ENCODE measurements around the gene PLA2G4A. TPM values are rescaled to one million over a fixed set of nuclear protein-coding genes. Genes with fewer than 3 reads are reported as not detected.

The PLA2G4A gene
- total RNA-seq, 1 experiment from 2014 or later, result 10.2 TPM

GRCh38 chr1:186977266-186977957, 148.7 kb downstream of the PLA2G4A start:
- DNase-seq (ENCODE audit: low read depth), result no peak

DNA sequence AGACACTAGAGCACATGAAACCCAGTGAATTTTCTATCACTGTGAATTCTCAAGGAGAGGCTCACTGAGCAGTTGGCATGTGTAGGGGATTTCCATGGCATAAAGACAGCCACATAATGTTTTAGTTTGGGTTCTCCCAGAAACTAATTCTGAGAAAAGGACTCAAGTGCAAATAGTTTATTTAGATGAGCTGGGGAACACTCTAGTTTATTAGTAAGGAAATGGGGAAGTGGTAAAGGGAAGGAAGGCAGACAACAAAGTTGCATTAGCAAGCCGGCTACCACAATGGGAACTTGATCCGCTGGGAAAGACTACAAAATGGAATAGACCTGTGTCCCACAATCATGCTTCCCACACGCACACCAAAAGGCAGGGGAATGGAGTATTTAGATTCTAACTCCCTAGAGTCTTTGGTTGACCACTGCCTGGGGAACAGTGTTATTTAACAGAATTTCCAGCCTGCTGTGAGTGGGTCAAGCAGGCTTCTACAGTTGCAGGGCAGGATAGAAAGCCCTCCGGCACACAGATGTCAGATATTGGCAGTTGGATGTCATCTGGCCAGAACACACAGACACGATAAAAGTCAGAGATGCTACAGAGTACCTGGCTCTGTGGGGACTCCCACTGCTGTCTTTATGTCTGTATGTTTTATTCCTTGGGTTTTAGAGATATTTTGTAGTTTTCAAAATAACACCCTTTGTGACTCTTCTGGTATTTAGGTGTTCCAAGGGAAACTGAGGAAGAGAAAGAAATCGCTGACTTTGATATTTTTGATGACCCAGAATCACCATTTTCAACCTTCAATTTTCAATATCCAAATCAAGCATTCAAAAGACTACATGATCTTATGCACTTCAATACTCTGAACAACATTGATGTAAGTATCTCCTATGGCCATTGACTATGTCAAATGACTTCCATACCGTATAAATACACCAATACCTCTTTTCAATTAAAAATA, 150.1 kb downstream of the PLA2G4A start:
- DNase-seq (ENCODE audit: low read depth), result no peak

- peak; percentile 42 for DNase-seq (ENCODE audit: low read depth)
Observed at GRCh38 chr1:186980400-186980799, 151.7 kb downstream of the PLA2G4A start.

GRCh38 chr1:186982116-186982515, 153.4 kb downstream of the PLA2G4A start:
- DNase-seq (ENCODE audit: low read depth), result no peak

DNA sequence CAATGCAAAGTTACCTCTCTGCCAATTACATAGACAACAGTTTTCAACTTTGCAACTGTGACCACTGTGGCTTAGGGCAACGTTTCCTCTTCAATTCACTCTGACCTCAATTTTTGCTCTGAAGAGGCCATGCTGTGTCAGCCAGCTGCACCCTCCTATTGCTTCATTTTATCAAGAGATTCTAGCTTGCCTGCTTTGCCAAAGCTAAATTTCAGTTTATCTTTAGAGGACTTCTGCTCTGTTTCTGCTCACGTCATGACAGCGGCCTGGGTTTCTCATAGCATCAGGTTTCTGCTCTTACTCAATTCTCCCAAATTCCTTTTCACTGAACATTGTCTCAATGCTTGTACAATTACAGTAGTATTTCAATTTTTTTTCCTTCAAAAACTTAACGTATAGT, 154.6 kb downstream of the PLA2G4A start:
- no peak for DNase-seq (ENCODE audit: low read depth)

DNA sequence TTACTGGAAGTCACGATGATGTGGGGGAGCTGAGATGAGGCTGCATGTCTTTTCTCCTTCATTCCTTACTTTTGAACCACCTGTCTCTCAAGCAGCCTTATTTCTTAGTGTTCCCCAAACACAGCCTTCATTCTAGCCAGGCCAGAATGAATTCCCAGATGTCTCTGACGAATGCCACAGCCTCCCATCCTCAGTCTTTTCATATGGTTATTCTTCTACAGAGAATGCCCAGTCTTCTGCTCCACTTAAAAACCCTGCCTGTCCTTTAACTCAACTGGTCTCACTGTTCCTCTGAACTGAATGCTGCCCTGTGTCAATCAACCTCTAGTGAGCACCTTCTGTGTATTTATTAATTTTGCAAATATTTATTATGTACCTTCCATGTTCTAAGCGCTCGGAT, 156.2 kb downstream of the PLA2G4A start:
- DNase-seq (ENCODE audit: low read depth), result no peak

DNA sequence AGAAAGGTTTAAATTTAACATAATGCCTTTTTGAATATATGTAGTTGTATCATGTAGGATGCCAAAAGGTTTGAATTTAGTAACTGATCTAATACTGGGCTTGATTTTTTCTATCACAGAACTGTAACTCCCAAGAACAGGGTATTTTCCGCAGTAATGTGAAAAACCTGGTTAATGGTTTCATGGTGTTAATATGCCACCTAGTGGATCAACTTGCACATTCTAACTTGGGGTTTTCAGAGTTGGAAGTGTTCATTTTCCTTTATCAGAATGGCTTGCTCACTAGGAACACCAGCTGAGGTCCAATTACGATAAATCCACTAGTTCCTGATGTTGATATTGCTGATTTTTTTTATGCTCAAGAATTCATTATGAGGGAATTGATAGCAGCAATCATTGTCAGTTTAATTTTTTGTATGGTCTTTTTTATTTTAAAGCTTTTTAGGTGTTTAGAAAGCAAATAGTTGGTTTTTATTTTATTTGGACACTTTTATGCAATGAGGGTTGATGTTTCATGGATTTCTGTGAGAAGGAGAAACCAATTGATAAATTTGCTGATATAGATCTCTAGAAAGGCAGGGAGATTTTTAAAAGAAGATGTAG, 157.2 kb downstream of the PLA2G4A start:
- peak; percentile 62 for DNase-seq (ENCODE audit: low read depth)

DNA sequence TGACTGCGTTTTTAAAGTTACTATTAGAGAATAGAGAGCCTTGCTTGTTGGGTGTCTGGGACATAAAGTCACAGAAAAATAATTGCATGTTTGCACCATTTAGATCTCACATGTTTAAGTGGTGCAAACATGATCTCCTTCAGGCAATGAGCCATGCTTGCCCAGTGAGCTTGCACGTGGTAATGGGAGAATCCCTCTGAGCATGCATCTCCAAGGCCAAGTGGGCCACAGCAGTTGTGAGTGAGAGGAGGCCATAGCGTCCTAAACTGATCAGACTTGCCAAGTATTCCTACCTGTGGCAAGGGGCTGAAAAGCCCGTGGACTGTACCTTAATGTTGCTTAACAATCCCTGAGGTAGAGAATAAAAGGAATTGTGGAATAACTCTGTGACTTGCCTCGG, 158.3 kb downstream of the PLA2G4A start:
- no peak for DNase-seq (ENCODE audit: low read depth)

- no peak for DNase-seq (ENCODE audit: low read depth)
Observed at GRCh38 chr1:186987769-186988168, 159.0 kb downstream of the PLA2G4A start.

DNA sequence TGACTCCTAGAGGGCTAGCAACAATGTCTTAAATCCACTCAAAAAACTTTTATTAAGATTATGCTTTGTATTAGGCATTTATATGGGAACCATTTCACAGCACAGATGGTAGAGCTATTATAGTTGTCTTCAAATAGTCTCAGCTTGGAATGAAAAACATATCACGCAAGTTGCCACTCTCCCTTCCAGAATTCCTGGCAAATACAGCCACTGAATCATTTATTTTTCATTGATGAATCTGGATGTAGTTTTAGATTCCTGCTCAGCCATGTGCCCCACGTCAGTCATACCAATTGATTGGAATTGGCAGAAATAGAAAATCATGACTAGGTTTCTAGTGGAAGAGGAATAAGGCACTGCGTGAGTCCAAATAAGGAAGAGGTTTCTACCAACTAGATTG, 165.2 kb downstream of the PLA2G4A start:
- DNase-seq (ENCODE audit: low read depth), result no peak

GRCh38 chr1:186994897-186995296, 166.1 kb downstream of the PLA2G4A start:
- DNase-seq (ENCODE audit: low read depth), result no peak

- DNase-seq (ENCODE audit: low read depth), result no peak
Observed at GRCh38 chr1:186996816-186997215, 168.1 kb downstream of the PLA2G4A start.

- DNase-seq (ENCODE audit: low read depth), result no peak
Observed at GRCh38 chr1:186997877-186998276, 169.1 kb downstream of the PLA2G4A start.

DNA sequence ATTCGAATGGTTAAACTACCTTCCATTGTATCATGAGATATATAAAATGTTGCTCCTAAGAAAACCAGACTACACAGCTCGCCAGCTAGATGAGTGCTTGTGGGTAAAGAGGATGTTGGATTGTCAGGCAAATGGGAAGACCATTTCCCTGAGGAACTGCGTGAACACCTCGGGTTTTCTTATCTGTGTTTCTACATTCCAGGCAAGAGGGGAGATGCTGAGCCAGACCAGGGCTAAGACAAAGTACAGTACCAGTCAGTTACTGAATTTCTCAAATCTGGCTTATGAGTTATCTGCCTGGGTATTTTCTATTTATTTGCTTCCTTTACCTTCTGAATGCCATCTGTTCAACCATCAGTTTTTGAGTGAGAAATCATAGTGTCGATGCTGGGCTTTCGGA, 170.8 kb downstream of the PLA2G4A start:
- DNase-seq (ENCODE audit: low read depth), result no peak

GRCh38 chr1:187001198-187001889, 172.6 kb downstream of the PLA2G4A start:
- DNase-seq (ENCODE audit: low read depth), result peak; percentile 72

DNA sequence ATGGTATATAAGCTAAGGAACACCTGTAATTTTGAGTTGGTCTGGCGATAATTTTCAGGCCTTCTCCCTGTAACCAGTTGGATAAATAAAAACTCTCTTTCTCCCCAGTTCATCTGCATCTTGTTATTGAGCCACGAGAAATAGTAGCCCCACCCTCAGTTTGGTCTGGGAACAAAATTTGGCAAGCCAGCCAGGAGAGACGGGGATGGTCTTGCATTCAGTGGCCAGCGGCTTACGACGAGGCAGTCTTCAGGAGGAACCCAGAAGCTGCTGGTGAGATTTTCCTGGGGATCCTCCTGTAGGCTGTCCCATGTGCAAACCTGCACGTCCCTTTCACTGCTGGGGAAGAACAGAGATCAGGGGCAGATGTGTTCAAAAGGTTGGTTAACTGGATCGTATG, 174.6 kb downstream of the PLA2G4A start:
- no peak for DNase-seq (ENCODE audit: low read depth)

DNA sequence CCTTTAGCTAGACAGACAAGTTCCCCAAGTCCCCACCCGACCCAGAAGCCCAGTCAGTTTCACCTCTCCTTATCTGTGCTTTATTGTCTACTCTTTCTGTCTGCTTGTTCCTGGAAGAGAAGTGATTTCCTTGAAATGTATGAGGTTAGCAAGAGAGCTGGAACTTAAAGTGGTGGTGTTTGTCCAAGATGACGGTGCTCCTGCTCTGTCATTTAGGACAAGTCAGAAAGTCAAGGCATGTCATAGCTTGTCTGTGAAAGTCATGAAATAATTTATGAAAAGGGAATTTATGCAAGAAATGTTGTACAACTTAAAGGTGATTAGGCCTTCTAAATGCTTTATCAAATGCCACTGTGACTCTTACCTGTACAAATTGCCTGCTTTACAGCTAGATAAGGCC, 178.1 kb downstream of the PLA2G4A start:
- no peak for DNase-seq (ENCODE audit: low read depth)

DNA sequence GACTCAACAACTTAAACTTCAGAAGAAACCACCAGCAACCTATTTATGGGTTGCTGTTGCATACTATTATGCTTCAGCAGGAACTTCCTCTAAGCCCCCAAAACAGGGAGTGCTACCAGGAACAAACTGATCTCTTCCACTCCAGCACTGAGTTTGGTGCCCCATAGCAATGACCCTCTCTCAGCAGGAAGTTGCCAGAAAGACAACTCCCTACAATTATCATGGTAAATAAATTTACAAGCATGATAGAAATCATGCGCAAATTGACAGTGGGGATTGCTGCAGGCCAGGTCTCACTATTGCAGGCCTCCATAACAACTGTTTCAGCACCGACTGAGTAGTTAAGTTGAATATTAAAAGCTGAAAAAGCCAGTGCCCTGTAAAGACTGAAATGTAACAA, 180.6 kb downstream of the PLA2G4A start:
- DNase-seq (ENCODE audit: low read depth), result no peak

DNA sequence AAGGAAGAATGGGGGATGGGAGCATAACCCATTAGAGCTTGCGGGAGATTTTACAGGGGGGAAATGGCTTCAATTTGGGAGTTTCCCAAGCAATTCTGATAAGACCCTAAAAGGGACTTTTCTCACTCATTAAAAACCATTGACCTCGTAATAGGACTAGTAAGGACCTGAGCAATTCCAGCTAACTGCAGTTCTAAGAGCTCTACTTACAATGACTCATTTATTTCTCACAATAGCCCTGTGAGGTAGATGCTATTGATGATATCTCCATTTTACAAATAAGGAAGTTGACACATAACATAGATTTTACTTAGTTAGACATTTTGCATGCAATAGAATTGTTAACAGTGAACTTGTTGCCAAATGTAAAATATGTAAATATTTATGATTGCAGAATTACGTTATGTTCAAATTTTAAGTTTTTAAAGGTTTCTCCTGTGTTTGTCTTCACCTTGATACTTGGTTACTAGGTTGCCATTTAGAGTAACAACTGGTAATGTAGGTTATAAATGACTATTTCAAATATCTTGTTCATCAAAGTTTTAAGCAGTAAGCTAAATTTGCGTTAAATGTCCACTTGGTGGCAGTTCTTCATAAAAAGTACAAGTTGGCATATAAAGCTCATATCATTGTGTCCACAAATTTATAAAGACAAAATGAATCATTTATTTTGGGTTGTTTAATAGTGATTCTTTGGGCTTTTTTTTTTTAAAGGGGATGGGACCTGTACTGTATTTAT, 182.0 kb downstream of the PLA2G4A start:
- DNase-seq (ENCODE audit: low read depth), result peak; percentile 32

- DNase-seq (ENCODE audit: low read depth), result no peak
Observed at GRCh38 chr1:187013582-187014200, 184.9 kb downstream of the PLA2G4A start.

GRCh38 chr1:187018291-187018690, 189.5 kb downstream of the PLA2G4A start:
- DNase-seq (ENCODE audit: low read depth), result no peak
